ENCODE data around the gene MATN1. TPM values are rescaled to one million over a fixed set of nuclear protein-coding genes. Genes with fewer than 3 reads are reported as not detected.
A peak's percentile ranks its signal among the peaks of the same experiment; 100 is the strongest.
"Not testable (repeated sequence)": the region's sequence is repeated elsewhere in the genome, so short reads cannot be mapped to it uniquely, and the experiment has no call there.

MATN1 gene, protein sequence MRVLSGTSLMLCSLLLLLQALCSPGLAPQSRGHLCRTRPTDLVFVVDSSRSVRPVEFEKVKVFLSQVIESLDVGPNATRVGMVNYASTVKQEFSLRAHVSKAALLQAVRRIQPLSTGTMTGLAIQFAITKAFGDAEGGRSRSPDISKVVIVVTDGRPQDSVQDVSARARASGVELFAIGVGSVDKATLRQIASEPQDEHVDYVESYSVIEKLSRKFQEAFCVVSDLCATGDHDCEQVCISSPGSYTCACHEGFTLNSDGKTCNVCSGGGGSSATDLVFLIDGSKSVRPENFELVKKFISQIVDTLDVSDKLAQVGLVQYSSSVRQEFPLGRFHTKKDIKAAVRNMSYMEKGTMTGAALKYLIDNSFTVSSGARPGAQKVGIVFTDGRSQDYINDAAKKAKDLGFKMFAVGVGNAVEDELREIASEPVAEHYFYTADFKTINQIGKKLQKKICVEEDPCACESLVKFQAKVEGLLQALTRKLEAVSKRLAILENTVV
- total RNA-seq = not detected

DNA sequence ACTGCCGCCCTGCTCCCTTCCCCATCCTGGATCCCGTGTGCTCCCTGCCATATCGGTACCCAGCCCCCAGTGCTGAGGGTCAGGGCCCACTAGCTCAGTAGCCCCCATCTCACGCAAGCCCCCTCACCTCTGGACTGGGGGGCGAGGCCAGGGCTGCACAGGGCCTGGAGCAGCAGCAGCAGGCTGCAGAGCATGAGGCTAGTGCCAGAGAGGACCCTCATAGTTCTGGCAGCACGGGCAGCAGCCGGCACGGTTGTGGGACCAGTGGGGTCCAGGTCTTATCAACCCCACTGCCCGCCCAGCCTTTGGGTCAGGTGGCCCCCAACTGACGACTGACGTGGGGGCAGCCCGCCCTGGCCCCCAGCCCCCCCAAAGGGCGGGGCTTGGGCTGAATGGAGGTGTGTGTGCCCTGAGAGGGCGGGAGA is at the start of gene MATN1:
Gene MATN1, minus strand, starts transcription at position 255 of the 425 bp plus-strand sequence. Its CDS starts 34 bp downstream, at position 221.
- Mint-ChIP-seq H3K4me3 (no peak within 1 kb of the TSS), H3K27ac (no peak within 1 kb of the TSS), H3K9me3 (ENCODE audit: insufficient read depth) (no peaks in the 10 kb centered on the region), H3K36me3 (ENCODE audit: low read depth) (no peaks in the 10 kb centered on the region), H3K27me3 (ENCODE audit: low read depth) (no peaks in the 10 kb centered on the region), H3K4me1 (ENCODE audit: low read depth) (peaks cover 17% of the 10 kb centered on the region)
- POLR2A ChIA-PET = no interaction called here
- CTCF ChIA-PET = interaction anchor here (1.5 to 12.0 kb wide), 3 partner anchors 27 to 59 kb away, joined by 4 to 532 read pairs (median 242); partner anchors contain the start of gene LAPTM5
- ATAC-seq (no peak), DNase-seq (no peak)

DNA sequence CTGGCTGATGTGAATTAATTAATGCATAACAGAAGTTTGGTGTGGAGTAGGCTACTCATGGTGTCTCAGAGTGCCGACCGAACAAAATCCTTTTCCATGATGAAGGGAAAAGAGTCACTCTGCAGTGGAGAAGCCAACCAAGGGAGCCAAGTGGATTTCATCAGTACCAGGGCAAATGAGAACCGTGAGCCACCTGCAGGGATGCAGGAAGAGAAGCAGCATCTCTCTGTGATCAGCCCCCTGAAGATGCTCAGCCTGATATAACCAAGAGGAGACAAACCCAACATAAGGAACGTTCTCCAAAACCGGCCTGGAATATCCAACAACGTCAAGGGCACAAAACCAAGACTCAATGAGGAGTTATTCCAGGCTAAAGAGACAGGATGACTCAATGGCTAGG is 47.6 kb upstream of the MATN1 start:
- POLR2A ChIA-PET = interaction anchor here (1.0 kb wide), 1 partner anchor 10 kb away, joined by 4 read pairs; no protein-coding TSS in a partner anchor
- no peak overlapping the region for H3K4me3 Mint-ChIP-seq
- no peaks in the 10 kb centered on the region for H3K9me3 Mint-ChIP-seq (ENCODE audit: insufficient read depth)
- no peak overlapping the region for H3K27ac Mint-ChIP-seq
- ATAC-seq = no peak
- H3K27me3 Mint-ChIP-seq (ENCODE audit: low read depth) = no peaks in the 10 kb centered on the region
- CTCF ChIA-PET = interaction anchor here (1.6 to 17.9 kb wide), 3 partner anchors 46 to 52 kb away, joined by 3 to 242 read pairs (median 25); partner anchors contain the start of gene MATN1
- no peak for DNase-seq
- H3K4me1 Mint-ChIP-seq (ENCODE audit: low read depth) = peaks cover 21% of the 10 kb centered on the region
- no peaks in the 10 kb centered on the region for H3K36me3 Mint-ChIP-seq (ENCODE audit: low read depth)

DNA sequence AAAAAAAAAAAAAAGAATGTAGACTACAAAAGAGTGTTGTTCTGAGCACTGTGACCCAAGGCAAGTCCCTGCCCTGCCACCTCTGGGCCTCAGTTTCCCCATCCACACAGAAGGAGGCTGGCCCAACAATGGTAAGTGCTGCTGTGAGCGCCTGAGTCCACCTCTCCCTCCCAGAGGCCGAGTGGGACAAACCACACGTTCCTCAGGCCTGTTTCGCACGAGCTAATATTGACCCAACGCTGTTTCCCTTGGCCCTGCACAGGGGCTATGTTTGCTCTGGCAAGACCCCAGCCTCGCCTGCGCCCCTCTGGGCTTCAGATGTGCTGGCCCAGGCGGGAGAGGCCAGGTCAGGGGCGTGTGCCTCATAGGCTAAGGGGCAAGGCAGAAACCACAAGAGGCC is 46.8 kb upstream of the MATN1 start:
- CTCF ChIA-PET = interaction anchor here (1.1 to 17.9 kb wide), 2 partner anchors 9 to 47 kb away, joined by 4 to 242 read pairs; partner anchors contain the start of gene MATN1
- no peak for DNase-seq
- no peaks in the 10 kb centered on the region for H3K27me3 Mint-ChIP-seq (ENCODE audit: low read depth)
- H3K36me3 Mint-ChIP-seq (ENCODE audit: low read depth) = no peaks in the 10 kb centered on the region
- H3K27ac Mint-ChIP-seq = no peak overlapping the region
- no peak overlapping the region for H3K4me3 Mint-ChIP-seq
- no peaks in the 10 kb centered on the region for H3K9me3 Mint-ChIP-seq (ENCODE audit: insufficient read depth)
- no peak for ATAC-seq
- H3K4me1 Mint-ChIP-seq (ENCODE audit: low read depth) = peaks cover 29% of the 10 kb centered on the region
- POLR2A ChIA-PET = interaction anchor here (0.6 to 1.0 kb wide), 2 partner anchors 9 to 15 kb away, joined by 3 to 4 read pairs; no protein-coding TSS in a partner anchor

DNA sequence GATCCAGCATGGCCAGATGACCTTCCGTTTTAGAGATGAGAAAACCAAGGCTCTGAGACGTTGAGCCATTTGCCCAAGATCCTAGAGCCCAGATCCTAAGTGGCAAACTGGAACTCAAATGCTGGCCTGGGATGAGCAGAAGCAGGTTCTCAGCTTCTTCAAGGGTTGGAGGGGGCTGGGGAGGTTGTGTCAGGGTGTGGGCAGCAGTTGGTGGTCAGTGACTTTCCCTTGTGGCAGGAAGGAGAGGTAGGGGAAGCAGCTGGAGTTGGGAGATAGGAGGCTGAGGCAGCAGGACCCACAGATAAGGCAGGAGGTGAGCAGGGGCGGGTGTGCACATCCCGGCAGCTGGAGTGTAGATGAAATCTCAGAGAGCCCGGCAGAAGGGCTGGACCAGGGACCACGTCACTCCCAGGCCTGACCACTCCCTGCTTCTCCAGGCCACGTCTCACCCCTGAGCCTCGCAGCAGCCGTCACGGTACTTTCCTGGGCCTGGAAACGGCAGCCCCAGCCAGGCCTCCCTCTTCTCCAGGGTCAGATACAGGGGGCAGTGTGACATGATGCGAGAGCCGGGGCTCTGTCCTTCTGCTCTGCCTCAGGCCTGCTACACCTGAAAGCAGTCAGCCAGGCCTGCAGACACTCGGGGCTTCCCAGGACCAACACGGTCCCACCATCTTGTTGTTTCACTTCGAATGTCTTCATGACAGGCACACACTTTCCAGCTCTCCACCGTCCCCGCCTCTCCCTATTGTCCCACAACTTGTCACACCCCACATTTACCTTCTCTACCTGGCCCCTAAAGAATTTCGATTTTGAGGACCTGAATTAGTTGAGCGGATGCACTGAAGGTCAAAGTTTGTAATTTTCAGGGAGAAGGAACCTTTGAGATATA is 45.7 kb upstream of the MATN1 start:
- DNase-seq = no peak
- no peak for ATAC-seq
- CTCF ChIA-PET = interaction anchor here (1.0 to 17.9 kb wide), 4 partner anchors 10 to 46 kb away, joined by 3 to 242 read pairs (median 12); partner anchors contain the start of genes LAPTM5 and MATN1
- H3K27me3 Mint-ChIP-seq (ENCODE audit: low read depth) = no peaks in the 10 kb centered on the region
- peak overlapping the region; percentile 45 for H3K27ac Mint-ChIP-seq
- H3K4me1 Mint-ChIP-seq (ENCODE audit: low read depth) = peaks cover 37% of the 10 kb centered on the region
- H3K9me3 Mint-ChIP-seq (ENCODE audit: insufficient read depth) = no peaks in the 10 kb centered on the region
- POLR2A ChIA-PET = interaction anchor here (0.9 to 1.7 kb wide), 3 partner anchors 8 to 17 kb away, joined by 3 to 4 read pairs (median 3); partner anchors contain the start of gene LAPTM5
- no peaks in the 10 kb centered on the region for H3K36me3 Mint-ChIP-seq (ENCODE audit: low read depth)
- H3K4me3 Mint-ChIP-seq = no peak overlapping the region

DNA sequence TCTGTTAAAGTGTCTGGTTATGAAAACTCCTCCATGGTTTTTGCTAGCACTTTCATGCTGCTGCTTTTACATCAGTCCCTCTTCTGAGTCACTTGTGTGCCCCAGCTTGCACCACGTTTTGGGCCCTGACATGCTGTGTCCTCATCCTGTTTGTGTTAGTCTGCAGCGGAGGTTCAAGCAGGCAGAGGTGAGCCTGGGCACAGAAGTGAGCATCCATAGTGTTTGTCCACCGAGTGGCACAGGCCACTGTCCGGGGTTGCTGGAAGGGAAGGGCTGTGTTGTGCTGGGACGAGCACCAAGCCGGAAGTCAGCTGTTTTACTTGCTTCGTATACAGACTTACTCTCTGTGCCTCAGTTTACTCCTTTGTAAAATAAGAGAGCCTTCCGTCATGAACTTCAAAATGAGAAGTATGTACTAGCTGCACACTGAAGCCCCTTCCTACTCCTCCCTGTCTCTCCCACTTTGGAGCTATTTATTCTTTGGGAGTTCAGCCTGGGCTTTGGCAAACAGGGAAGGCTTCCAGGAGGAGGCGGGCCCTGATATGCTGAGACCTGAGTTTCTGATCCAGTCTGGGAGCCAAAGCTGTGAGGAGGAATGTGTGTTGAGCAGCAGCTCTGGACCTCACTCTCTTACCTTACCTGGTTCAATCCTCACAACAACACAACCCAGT is 44.9 kb upstream of the MATN1 start:
- no peak for DNase-seq
- H3K36me3 Mint-ChIP-seq (ENCODE audit: low read depth) = no peaks in the 10 kb centered on the region
- ChIA-PET POLR2A (interaction anchor here (0.9 to 1.7 kb wide), 3 partner anchors 9 to 16 kb away, joined by 3 to 4 read pairs (median 3); partner anchors contain the start of gene LAPTM5), CTCF (interaction anchor here (0.9 to 17.9 kb wide), 3 partner anchors 11 to 45 kb away, joined by 3 to 242 read pairs (median 19); partner anchors contain the start of gene MATN1)
- peak overlapping the region; percentile 45 for H3K27ac Mint-ChIP-seq
- peaks cover 45% of the 10 kb centered on the region for H3K4me1 Mint-ChIP-seq (ENCODE audit: low read depth)
- H3K9me3 Mint-ChIP-seq (ENCODE audit: insufficient read depth) = no peaks in the 10 kb centered on the region
- no peaks in the 10 kb centered on the region for H3K27me3 Mint-ChIP-seq (ENCODE audit: low read depth)
- no peak for ATAC-seq
- no peak overlapping the region for H3K4me3 Mint-ChIP-seq

DNA sequence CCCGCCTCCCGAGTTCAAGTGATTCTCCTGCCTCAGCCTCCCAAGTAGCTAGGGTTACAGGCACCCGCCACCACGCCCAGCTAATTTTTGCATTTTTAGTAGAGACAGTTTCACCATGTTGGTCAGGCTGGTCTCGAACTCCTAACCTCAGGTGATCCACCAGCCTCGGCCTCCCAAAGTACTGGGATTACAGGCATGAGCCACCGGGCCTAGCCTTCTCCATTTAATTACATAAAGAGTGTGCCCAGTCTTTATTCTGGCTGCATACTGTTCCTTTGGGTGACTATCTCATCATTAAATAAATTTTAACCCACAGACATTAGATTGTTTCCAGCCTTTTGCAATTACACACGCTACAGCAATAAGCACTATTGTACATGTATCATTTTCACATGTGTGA is 43.6 kb upstream of the MATN1 start:
- POLR2A ChIA-PET = interaction anchor here (14.0 kb wide), 1 partner anchor 19 kb away, joined by 290 read pairs; no protein-coding TSS in a partner anchor
- not testable (repeated sequence) for H3K4me3 Mint-ChIP-seq; DNase-seq; H3K27ac Mint-ChIP-seq; ATAC-seq; H3K9me3 Mint-ChIP-seq (ENCODE audit: insufficient read depth); H3K36me3 Mint-ChIP-seq (ENCODE audit: low read depth); H3K27me3 Mint-ChIP-seq (ENCODE audit: low read depth)
- CTCF ChIA-PET = interaction anchor here (1.4 to 17.9 kb wide), 4 partner anchors 10 to 44 kb away, joined by 4 to 242 read pairs (median 76); partner anchors contain the start of gene MATN1
- H3K4me1 Mint-ChIP-seq (ENCODE audit: low read depth) = peaks cover 58% of the 10 kb centered on the region

DNA sequence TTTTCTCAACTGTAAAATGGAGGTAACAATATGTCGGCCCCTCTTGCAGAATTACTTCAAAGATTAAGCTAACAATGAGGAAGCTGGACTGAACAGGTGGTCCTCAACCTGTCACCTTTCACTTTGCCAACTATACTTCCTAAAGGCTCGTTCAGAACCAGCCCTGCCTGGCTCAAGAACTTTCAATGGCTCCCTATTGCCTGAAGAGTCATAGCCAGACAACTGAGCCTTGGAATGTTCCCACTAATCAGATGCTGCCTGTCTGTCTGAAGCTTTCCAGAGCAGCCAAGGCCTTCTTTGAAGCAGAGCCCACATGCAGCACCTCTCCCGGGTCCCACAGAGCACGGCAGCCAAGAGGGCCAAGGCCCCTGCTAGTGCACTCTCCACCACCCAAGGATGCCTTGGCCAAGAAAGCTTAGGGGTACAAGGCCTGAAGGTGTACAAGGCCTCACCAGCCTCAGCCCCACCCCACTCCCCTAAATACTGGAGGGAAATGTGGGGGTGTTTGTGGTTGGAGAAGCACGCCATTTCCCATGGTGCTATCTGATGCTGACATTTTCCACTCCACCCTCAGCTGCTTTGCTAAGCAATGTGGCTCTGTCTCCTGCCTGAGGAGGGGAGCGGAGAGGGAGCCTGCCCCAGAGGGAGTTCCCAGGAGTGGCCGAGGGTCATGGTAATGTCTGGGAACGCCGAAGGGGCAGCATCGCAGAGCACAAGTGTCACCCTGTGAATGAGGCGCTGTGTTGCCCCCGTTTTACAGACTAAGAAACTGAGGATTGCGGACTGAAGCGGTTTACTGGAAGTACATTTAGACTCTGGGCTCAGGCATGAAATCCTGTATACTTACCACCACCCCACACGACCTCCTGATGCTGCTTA is 42.4 kb upstream of the MATN1 start:
- CTCF ChIA-PET = interaction anchor here (1.4 to 17.9 kb wide), 4 partner anchors 9 to 43 kb away, joined by 4 to 242 read pairs (median 76); partner anchors contain the start of gene MATN1

DNA sequence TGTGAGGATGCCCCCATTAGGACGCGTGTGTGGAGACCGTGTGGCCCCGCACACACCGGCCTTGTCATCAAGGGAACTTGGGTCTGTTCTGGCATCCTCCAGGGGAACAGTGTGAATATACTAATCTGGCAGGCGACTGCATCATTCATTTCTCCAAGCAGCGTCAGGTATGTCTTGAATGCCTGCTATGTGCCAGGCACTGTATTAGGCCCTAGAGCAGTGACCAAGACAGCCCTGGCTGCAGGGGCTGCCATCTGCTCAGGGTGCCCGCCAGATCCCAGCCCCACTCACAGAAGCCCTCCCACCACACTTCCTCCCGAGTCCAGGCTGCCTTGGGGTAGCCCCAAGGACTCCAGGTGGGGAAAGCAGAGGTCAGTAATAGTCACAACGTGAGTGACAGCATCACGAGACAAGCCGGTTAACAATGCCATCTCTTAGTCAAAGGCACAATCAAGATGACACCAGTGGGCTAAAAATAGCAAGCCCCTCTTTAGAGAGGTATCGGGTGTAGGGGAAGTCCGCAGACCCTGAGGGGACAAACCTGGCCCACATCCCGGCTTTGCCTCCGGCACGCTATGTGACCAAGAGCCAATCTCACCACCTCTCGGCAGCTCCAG is 41.7 kb upstream of the MATN1 start:
- peaks cover 77% of the 10 kb centered on the region for H3K4me1 Mint-ChIP-seq (ENCODE audit: low read depth)
- CTCF ChIA-PET = interaction anchor here (2.5 to 17.9 kb wide), 3 partner anchors 14 to 42 kb away, joined by 14 to 242 read pairs (median 139); partner anchors contain the start of gene MATN1
- H3K4me3 Mint-ChIP-seq = no peak overlapping the region
- POLR2A ChIA-PET = interaction anchor here (1.2 to 14.0 kb wide), 2 partner anchors 8 to 17 kb away, joined by 12 to 290 read pairs; partner anchors contain the start of gene LAPTM5
- no peaks in the 10 kb centered on the region for H3K9me3 Mint-ChIP-seq (ENCODE audit: insufficient read depth)
- no peak for ATAC-seq
- DNase-seq = no peak
- H3K27me3 Mint-ChIP-seq (ENCODE audit: low read depth) = no peaks in the 10 kb centered on the region
- H3K27ac Mint-ChIP-seq = peak overlapping the region; percentile 80
- H3K36me3 Mint-ChIP-seq (ENCODE audit: low read depth) = no peaks in the 10 kb centered on the region

More for the DNA sequence above, 42.4 kb upstream of the MATN1 start:
- ATAC-seq = peak; percentile 57
- no peaks in the 10 kb centered on the region for H3K27me3 Mint-ChIP-seq (ENCODE audit: low read depth)
- POLR2A ChIA-PET = interaction anchor here (1.2 to 14.0 kb wide), 2 partner anchors 8 to 18 kb away, joined by 12 to 290 read pairs; partner anchors contain the start of gene LAPTM5
- no peak overlapping the region for H3K4me3 Mint-ChIP-seq
- H3K36me3 Mint-ChIP-seq (ENCODE audit: low read depth) = no peaks in the 10 kb centered on the region
- DNase-seq = no peak
- H3K27ac Mint-ChIP-seq = peak overlapping the region; percentile 80
- H3K9me3 Mint-ChIP-seq (ENCODE audit: insufficient read depth) = no peaks in the 10 kb centered on the region
- peaks cover 70% of the 10 kb centered on the region for H3K4me1 Mint-ChIP-seq (ENCODE audit: low read depth)

DNA sequence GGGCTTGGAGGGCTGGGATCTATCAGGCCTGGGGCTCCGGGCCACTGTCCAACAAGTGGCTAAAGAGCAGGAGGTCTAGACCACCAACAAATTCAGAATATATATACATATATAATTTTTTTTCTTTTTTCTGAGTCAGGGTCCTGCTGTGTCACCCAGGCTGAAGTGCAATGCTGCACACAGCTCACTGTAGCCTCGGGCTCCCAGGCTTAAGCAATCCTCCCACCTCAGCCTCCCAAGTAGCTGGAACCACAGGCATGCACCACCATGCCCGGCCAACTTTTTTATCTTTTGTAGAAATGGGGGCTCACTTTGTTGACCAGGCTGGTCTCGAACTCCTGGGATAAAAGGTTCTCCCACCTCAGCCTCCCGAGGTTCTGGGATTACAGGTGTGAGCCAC is 41.0 kb upstream of the MATN1 start:
- POLR2A ChIA-PET = interaction anchor here (14.0 kb wide), 1 partner anchor 16 kb away, joined by 290 read pairs; no protein-coding TSS in a partner anchor
- Mint-ChIP-seq H3K27me3 (ENCODE audit: low read depth) (no peaks in the 10 kb centered on the region), H3K27ac (peak overlapping the region; percentile 80), H3K36me3 (ENCODE audit: low read depth) (no peaks in the 10 kb centered on the region), H3K4me3 (no peak overlapping the region), H3K4me1 (ENCODE audit: low read depth) (peaks cover 84% of the 10 kb centered on the region), H3K9me3 (ENCODE audit: insufficient read depth) (no peaks in the 10 kb centered on the region)
- DNase-seq (no peak), ATAC-seq (no peak)
- CTCF ChIA-PET = interaction anchor here (4.5 to 17.9 kb wide), 3 partner anchors 14 to 41 kb away, joined by 40 to 242 read pairs (median 139); partner anchors contain the start of gene MATN1

Measured in activated CD8-positive, alpha-beta T cell treated with anti-CD3 and anti-CD28 coated beads, Interleukin-2, amount 10 ng/mL, durations not matched to agents 7 days and 5 days (primary cell).